Measurements from ENCODE around the gene ABCC12.

Gene ABCC12

GRCh38 chr16:48131201-48131935, 24.4 kb downstream of the ABCC12 start:
- no peak for DNase-seq

- no peak for DNase-seq
These were observed 25.9 kb downstream of the ABCC12 start for GRCh38 chr16:48129926-48130325.

GRCh38 chr16:48128769-48129168, 27.0 kb downstream of the ABCC12 start:
- no peak for DNase-seq

- DNase-seq, result no peak
These were observed 28.8 kb downstream of the ABCC12 start for GRCh38 chr16:48126801-48127644.

GRCh38 chr16:48125888-48126287, 29.9 kb downstream of the ABCC12 start:
- no peak for DNase-seq

DNA sequence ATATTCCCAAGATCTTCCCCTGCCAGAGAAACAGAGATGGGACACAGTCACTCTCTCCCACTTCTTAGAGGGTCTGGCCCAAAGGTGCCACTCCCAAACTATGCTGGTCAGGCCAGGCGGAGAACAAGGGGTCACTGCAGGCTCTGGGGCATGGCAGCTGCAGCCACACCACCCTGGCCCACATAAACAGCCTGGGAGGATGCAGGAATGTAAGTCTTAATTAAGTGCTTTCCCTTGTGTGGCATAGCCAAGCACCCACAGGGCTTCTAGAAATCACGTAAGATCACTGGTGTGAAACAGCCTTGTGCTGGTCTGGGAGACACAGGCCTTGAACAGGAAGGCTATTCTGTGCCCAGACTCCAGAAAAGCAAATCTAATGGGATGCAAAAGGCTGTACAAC, 31.5 kb downstream of the ABCC12 start:
- DNase-seq, result no peak

GRCh38 chr16:48123104-48123788, 32.5 kb downstream of the ABCC12 start:
- DNase-seq, result peak; percentile 4 to 34

DNA sequence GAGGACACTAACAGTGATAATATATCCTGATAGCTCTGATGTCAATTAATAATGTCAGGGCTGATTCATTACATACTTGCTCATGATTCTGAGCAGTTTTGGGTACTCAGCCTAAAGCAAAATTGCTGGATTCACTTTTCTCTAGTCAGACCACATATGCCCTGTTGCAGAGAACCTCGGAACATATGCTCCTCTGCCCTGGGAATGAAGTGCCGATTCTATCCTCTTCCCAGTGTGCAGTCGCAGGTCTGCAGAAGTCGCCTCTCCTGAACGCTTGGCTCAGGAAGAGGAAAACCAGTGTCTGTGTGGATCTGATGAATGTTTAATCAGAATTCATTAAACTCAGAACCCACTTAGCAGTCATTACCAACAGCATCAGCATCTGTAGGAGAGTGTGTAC, 34.5 kb downstream of the ABCC12 start:
- no peak for DNase-seq

- DNase-seq, result no peak
These were observed 37.0 kb downstream of the ABCC12 start for GRCh38 chr16:48118841-48119240.

- DNase-seq, result peak; percentile 20 to 37
These were observed 38.3 kb downstream of the ABCC12 start for GRCh38 chr16:48117217-48118105.

DNA sequence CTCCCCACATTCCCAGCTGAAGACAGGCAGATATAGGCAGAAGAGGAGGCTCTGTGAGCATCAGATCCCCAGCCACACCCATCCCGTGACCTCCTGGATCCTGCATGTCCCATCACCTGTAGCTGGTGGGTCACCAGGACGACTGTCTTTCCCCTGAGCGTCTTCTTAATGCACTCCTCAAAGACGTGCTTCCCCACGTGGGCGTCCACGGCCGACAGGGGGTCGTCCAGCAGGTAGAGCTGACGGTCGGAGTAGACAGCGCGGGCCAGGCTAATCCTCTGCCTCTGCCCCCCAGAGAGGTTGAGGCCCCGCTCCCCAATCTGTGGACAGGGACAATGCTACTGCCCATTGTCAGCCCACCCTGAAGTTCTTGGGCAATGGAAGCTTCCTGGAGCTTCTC, 40.5 kb downstream of the ABCC12 start:
- DNase-seq, result no peak

DNA sequence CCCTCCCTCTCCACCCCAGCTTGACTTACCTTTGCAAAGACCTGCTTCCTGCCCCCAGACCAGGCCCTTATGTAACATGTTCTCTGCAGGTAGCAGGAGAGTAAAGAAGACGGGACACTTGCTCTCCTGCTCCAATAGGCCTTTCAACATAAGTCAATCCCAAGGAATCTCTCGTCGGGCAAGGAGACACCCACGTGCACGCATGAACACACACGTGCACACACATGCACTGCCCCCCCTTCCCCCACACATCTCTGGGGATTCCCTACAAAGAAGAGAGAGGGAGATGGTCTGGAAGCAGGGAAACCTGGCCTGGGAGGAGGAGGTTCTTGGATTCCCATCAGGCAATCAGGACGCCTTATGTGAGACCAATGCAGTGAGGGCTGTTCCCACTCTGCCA, 41.4 kb downstream of the ABCC12 start:
- DNase-seq, result no peak

GRCh38 chr16:48113471-48113870, 42.3 kb downstream of the ABCC12 start:
- DNase-seq, result no peak

DNA sequence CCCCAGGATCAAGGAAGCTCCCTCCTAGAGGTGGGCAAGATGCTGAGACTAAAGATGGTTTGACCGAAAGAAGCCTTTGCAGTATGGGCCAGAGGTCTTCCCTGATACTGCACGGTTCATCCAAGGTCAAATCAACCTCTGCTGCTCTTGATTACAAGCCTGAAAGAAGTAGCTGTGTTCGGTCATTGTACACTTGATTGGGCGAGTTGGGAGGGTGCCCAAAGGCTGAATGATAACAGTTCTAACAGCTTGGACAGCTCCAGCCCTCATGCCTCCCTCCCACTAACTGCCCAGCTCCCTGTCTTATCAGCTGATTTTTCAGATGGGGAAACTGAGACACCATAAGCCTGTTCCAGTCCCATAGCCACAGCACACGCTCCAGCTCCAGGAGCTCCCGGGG, 42.8 kb downstream of the ABCC12 start:
- DNase-seq, result no peak

- no peak for DNase-seq
These were observed 43.2 kb downstream of the ABCC12 start for GRCh38 chr16:48112600-48112999.

- DNase-seq, result no peak
These were observed 44.8 kb downstream of the ABCC12 start for GRCh38 chr16:48110982-48111381.

DNA sequence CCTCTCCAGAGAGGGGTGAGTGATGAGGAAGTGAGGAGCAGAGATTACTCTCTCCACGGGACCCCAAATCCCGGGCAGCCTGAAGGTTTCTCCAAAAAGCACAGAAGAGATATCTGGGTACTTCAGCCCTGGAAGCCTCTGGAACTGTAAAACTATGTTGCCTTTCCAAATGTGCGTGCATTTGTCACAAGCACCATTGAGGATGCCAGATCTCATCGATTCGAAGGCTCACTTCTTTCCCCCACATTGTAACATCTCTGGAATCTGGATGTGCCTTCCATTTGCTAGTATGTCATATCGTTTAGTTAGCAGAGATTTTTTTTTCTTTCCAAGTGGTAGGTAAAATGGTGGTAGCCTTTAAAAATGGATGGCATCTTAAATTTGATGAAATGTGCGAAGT, 45.8 kb downstream of the ABCC12 start:
- no peak for DNase-seq

GRCh38 chr16:48109475-48109874, 46.3 kb downstream of the ABCC12 start:
- DNase-seq, result no peak

GRCh38 chr16:48106446-48106845, 49.3 kb downstream of the ABCC12 start:
- DNase-seq, result no peak
